HUDEP-2 (cell line): ENCODE data around the gene TMEM167A.

Source experiments
- DNase-seq, 76 experiments: peaks; one replicate each; lab custom pipeline; 2025; ENCODE audit not compliant: unreplicated experiment in 76 of 76; lab: John Stamatoyannopoulos, UW

The TMEM167A gene

GRCh38 chr5:83076742-83077661 is at the start of gene TMEM167A, which contains the start of gene XRCC4:
TMEM167A (minus strand) TSS chr5:83077394; CDS start chr5:83077323, 71 bp downstream.
XRCC4 (plus strand) TSS chr5:83077547; CDS start chr5:83104920, 27,373 bp downstream.
- peak in 75 of 76 experiments; percentile 52 to 98 (median 93) for DNase-seq

GRCh38 chr5:83126501-83126900 is 49.3 kb upstream of the TMEM167A start:
- DNase-seq: no peak

GRCh38 chr5:83125560-83125959 is 48.4 kb upstream of the TMEM167A start:
- DNase-seq: no peak

- DNase-seq: no peak
Observed at GRCh38 chr5:83124593-83124992, 47.4 kb upstream of the TMEM167A start.

- DNase-seq: no peak
Observed at GRCh38 chr5:83118976-83119375, 41.8 kb upstream of the TMEM167A start.

GRCh38 chr5:83118471-83118870 is 41.3 kb upstream of the TMEM167A start:
- no peak for DNase-seq

GRCh38 chr5:83115816-83116215 is 38.6 kb upstream of the TMEM167A start:
- DNase-seq: no peak

- DNase-seq: no peak
Observed at GRCh38 chr5:83109380-83109779, 32.2 kb upstream of the TMEM167A start.

GRCh38 chr5:83107692-83108420 is 30.7 kb upstream of the TMEM167A start:
- no peak for DNase-seq

- peak in 6 of 76 experiments; percentile 3 to 20 (median 10) for DNase-seq
Observed at GRCh38 chr5:83104021-83104420, 26.8 kb upstream of the TMEM167A start.

- peak in 25 of 76 experiments; percentile 4 to 60 (median 18) for DNase-seq
Observed at GRCh38 chr5:83102364-83102980, 25.3 kb upstream of the TMEM167A start.

- peak in 3 of 76 experiments; percentile 3 to 13 (median 3) for DNase-seq
Observed at GRCh38 chr5:83101514-83101913, 24.3 kb upstream of the TMEM167A start.

GRCh38 chr5:83099445-83099844 is 22.3 kb upstream of the TMEM167A start:
- DNase-seq: peak in 11 of 76 experiments; percentile 4 to 53 (median 22)

- no peak for DNase-seq
Observed at GRCh38 chr5:83099001-83099400, 21.8 kb upstream of the TMEM167A start.

GRCh38 chr5:83097689-83098231 is 20.6 kb upstream of the TMEM167A start:
- peak in 20 of 76 experiments; percentile 7 to 66 (median 26) for DNase-seq

- DNase-seq: peak in 1 of 76 experiments; percentile 15
Observed at GRCh38 chr5:83096660-83097339, 19.6 kb upstream of the TMEM167A start.

GRCh38 chr5:83095957-83096539 is 18.9 kb upstream of the TMEM167A start:
- DNase-seq: no peak

GRCh38 chr5:83095163-83095956 is 18.2 kb upstream of the TMEM167A start:
- DNase-seq: no peak

GRCh38 chr5:83093692-83094091 is 16.5 kb upstream of the TMEM167A start:
- DNase-seq: no peak
